Muscle layer of duodenum (tissue), 2 donors: Measurements from ENCODE around the gene RPS27.

Experiments used
- H3K27ac ChIP-seq: one replicate; pipeline ENCODE4 v1.7.0; 2013; ENCODE audit warnings: mild to moderate bottlenecking, low read length
- H3K27me3 ChIP-seq: one replicate; pipeline ENCODE4 v1.7.0; 2013; ENCODE audit warnings: low read depth, mild to moderate bottlenecking, control low read depth, low read length
- H3K36me3 ChIP-seq, 2 donors: one replicate each; pipeline ENCODE4 v1.7.0; 2013; ENCODE audit warnings: low read length in 2 of 2, control low read depth in 1 of 2, mild to moderate bottlenecking in 1 of 2; ENCODE audit not compliant: insufficient read depth in 2 of 2, control insufficient read depth in 1 of 2
- H3K4me1 ChIP-seq, 2 donors: one replicate each; pipeline ENCODE4 v1.7.0; 2013; ENCODE audit warnings: low read length in 2 of 2, mild to moderate bottlenecking in 2 of 2, control low read depth in 1 of 2, moderate library complexity in 1 of 2; ENCODE audit not compliant: insufficient read depth in 2 of 2, control insufficient read depth in 1 of 2
- H3K4me3 ChIP-seq, 2 donors: one replicate each; pipeline ENCODE4 v1.7.0; 2013; ENCODE audit warnings: low read length in 2 of 2, low read depth in 1 of 2, mild to moderate bottlenecking in 1 of 2
- H3K9me3 ChIP-seq, 2 donors: one replicate each; pipeline ENCODE4 v1.7.0; 2013; ENCODE audit warnings: low read length in 2 of 2, control low read depth in 1 of 2, mild to moderate bottlenecking in 1 of 2; ENCODE audit not compliant: control insufficient read depth in 1 of 2
- donor health status: healthy.

RPS27 gene

DNA sequence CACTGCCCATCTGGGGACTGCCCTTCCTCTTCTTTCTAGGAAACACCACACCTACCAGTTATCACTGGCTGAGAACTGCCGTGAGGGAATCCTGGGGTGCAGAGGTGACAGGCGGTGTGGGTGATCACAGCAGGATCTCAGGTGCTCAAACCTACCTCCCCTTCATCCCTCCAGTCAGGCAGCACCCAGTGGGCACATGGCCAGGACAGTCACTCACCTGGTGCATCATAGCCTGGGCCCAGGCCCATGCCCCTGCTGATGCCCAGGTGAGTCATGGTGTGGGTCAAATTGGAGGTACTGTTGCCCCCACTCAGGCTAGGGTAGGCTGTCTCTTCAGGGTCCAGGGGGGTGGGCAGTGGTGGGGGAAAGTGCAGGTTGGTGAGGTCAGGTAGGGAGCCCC lies 38.8 kb upstream of the RPS27 start:
- H3K27ac ChIP-seq: no peak overlapping the region
- H3K4me1 ChIP-seq: peaks cover 10 to 18% of the 10 kb centered on the region in 2 donors
- H3K27me3 ChIP-seq: no peaks in the 10 kb centered on the region
- H3K9me3 ChIP-seq: no peaks in the 10 kb centered on the region
- H3K36me3 ChIP-seq: peaks cover 48 to 56% of the 10 kb centered on the region in 2 donors
- H3K4me3 ChIP-seq: no peak overlapping the region

DNA sequence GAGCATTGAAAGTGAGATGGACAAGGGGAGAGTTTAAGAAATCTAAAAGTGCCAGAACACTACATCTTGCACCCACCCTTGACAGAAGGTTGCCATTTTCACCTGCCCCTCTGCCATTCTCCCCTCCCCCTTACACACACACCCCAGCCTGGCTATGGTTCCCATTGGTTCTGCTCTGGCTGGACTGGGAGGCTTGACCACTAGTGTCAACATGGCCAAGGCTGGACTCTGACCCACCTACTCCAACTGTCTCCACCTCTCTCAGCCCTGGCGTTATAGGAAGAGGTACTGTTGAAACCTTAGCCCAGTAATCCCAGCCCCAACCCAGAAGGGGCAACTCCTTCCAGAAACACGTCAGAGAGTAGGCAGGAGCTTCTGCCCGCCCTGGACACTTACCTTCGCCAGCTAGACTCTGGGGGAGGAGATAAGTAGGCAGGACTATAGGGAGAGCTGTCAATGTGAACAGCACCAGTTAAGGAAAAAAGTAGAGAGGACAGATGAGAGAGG lies 36.6 kb upstream of the RPS27 start:
- Histone ChIP-seq H3K36me3 (peaks cover 37 to 46% of the 10 kb centered on the region in 2 donors), H3K27ac (no peak overlapping the region), H3K4me1 (peaks cover 15 to 25% of the 10 kb centered on the region in 2 donors), H3K4me3 (no peak overlapping the region), H3K9me3 (no peaks in the 10 kb centered on the region), H3K27me3 (no peaks in the 10 kb centered on the region)

DNA sequence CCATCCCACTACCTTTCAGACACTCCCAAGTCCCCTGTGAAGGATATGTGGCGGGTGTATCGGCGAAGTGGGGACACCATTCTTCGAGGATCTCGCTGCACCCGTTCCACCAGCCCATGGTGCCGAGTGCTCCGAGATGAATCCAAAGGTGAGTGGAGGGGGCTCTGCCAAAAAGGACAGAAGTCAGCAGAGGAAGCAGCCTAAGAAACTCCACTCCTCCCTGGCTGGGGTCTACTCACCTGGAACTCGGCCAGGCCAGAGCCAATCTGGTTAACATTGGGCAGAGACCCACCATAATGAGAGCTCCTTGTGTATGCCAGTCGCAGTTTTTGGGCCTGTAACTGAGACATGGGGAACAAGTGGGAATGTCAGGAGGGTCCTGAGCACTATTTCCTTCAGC lies 35.7 kb upstream of the RPS27 start:
- no peaks in the 10 kb centered on the region for H3K9me3 ChIP-seq
- peaks cover 21 to 34% of the 10 kb centered on the region in 2 donors for H3K4me1 ChIP-seq
- H3K27ac ChIP-seq: no peak overlapping the region
- H3K4me3 ChIP-seq: no peak overlapping the region
- no peaks in the 10 kb centered on the region for H3K27me3 ChIP-seq
- peaks cover 33 to 41% of the 10 kb centered on the region in 2 donors for H3K36me3 ChIP-seq

DNA sequence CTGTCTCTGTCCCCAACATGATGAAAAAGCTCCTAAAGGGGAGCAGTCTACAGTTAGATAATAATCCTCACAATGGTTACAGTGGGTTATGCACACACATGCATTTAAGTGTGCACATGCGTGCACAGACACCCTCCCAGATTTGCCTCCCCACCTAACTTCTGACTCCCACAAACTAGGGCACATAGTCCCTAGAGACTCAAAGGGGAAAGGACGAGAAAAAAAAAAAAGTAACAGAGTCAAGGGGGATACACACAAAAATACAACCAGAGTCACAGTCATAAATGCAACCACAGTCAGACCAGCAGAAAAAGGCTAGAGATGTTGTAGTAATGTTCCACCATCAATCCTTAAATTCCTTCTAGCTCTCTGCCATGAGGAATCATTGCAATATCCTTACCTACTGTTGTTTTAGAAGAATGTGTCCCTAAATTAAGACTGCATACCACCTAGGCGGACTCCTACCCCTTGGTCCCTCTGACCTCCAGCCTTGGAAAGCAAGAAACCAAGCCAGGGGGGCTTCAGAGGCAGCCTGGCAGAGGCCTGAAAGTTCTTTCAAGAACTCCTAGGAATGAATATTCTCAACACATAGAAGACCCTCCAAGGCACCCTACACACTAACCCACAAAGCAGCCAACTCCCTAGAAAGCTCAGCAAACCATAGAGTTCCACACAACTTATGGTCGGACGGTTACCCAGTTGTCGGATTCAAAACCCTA lies 33.4 kb upstream of the RPS27 start:
- Histone ChIP-seq H3K27ac (peak overlapping the region; percentile 73), H3K4me1 (peaks cover 31 to 47% of the 10 kb centered on the region in 2 donors), H3K27me3 (no peaks in the 10 kb centered on the region), H3K4me3 (peak overlapping the region; percentile 80 to 91), H3K36me3 (peaks cover 20 to 21% of the 10 kb centered on the region in 2 donors), H3K9me3 (no peaks in the 10 kb centered on the region)

DNA sequence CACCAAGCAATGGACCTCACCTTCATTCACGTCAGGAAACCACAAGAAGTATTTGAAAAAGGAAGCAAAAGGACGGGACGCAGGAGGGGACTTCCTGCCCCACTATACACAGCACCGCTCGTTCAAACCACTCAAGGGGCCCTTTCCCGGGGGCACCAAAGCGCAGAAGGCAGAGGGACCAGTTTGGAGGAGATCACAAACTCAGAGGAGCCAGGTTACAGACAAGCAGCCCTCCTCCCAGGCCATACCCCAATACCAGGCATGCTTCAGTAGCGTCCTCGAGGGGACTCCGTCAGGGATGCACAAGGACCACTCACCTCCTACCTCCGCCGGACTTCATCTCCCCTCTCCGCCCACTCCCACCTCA lies 32.8 kb upstream of the RPS27 start:
- no peaks in the 10 kb centered on the region for H3K27me3 ChIP-seq
- H3K9me3 ChIP-seq: no peaks in the 10 kb centered on the region
- H3K36me3 ChIP-seq: peaks cover 14 to 15% of the 10 kb centered on the region in 2 donors
- peaks cover 32 to 52% of the 10 kb centered on the region in 2 donors for H3K4me1 ChIP-seq
- peak overlapping the region; percentile 73 for H3K27ac ChIP-seq
- H3K4me3 ChIP-seq: peak overlapping the region; percentile 80 to 91

DNA sequence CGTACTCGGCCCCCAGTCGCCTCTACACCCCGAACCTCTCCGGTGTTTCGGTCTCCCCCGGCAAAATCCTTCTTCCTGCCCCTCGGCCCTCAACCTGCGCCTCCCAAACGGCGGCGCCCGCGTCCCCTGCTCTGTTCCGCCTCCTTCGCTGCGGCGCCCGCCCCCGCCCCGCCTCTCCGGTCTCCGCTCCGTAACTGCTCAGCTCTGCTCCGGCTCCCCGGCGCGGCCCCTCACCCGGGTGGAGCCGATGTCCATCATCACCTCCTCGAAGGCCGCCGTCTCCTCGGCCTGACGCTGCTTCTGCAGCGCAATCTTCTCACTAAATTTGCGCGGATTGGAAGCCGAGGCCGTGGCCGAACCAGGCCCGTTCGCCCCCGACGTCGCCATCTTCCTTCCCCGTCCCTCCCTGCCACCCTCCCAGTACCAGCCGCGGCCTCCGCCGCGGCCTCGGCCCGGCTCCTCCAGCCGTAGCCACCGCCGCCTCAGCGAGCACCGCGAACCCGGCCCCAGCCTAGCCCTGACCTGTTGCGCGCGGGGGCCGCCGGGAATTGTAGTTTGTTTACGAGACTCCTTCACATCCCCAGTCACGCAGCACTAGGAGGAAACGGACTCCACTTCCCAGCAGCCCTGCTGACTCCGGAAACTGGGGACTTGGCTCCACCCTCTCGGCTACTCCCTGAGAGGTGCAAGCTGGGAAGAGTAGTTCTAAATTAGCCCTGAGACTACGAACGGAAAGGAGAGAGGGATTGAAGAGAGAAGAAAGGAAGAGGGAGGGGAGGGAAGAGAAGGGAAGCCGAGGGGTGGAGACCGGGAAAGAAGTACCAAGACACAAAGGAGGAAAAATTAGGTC lies 32.2 kb upstream of the RPS27 start, which contains the start of gene CRTC2:
Gene CRTC2, minus strand, starts transcription at position 502 of the 850 bp plus-strand sequence. Its CDS starts 115 bp downstream, at position 387.
- peak within 1 kb of the TSS; percentile 73 for H3K27ac ChIP-seq

DNA sequence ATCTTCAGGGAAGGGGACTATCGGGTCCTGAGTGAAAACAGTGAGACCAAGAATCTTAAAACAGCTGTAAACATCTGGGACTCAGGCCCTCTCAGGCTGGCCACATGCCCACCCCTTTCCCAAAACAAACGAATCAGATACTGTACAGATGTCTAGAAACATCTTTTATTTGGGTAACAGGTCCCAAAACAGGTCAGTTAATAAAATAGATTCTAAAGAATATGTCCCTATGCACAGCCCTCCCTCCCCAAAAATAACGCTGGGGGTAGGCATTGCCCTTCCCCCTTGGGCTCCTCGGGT lies 31.7 kb upstream of the RPS27 start:
- Histone ChIP-seq H3K4me1 (peaks cover 32 to 52% of the 10 kb centered on the region in 2 donors), H3K4me3 (peak overlapping the region; percentile 80 to 91), H3K36me3 (peaks cover 13 to 14% of the 10 kb centered on the region in 2 donors)

More for the DNA sequence above, 32.2 kb upstream of the RPS27 start, which contains the start of gene CRTC2:
- peak within 1 kb of the TSS; percentile 80 to 91 for H3K4me3 ChIP-seq
- H3K9me3 ChIP-seq: no peaks in the 10 kb centered on the region
- H3K27me3 ChIP-seq: no peaks in the 10 kb centered on the region
- peaks cover 32 to 52% of the 10 kb centered on the region in 2 donors for H3K4me1 ChIP-seq
- peaks cover 14% of the 10 kb centered on the region in 2 donors for H3K36me3 ChIP-seq

DNA sequence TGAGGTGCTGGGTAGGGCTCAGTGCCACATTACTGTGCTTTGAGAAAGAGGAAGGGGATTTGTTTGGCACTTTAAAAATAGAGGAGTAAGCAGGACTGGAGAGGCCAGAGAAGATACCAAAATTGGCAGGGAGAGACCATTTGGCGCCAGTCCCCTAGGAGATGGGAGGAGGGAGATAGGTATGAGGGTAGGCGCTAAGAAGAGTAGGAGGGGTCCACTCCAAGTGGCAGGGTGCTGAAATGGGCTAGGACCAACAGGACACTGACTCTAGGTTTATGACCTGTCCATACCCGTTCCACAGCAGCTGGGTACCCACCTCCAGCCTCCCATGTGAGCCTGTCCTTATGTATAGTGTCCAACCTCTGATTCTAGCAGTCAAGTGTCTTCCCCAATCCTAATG lies 31.1 kb upstream of the RPS27 start:
- peaks cover 10 to 14% of the 10 kb centered on the region in 2 donors for H3K36me3 ChIP-seq
- peak overlapping the region; percentile 73 for H3K27ac ChIP-seq
- H3K4me3 ChIP-seq: peak overlapping the region; percentile 2 to 91
- H3K4me1 ChIP-seq: peaks cover 35 to 55% of the 10 kb centered on the region in 2 donors
- no peaks in the 10 kb centered on the region for H3K9me3 ChIP-seq
- H3K27me3 ChIP-seq: no peaks in the 10 kb centered on the region

More for the DNA sequence above, 31.7 kb upstream of the RPS27 start:
- Histone ChIP-seq H3K27me3 (no peaks in the 10 kb centered on the region), H3K9me3 (no peaks in the 10 kb centered on the region), H3K27ac (peak overlapping the region; percentile 73)

DNA sequence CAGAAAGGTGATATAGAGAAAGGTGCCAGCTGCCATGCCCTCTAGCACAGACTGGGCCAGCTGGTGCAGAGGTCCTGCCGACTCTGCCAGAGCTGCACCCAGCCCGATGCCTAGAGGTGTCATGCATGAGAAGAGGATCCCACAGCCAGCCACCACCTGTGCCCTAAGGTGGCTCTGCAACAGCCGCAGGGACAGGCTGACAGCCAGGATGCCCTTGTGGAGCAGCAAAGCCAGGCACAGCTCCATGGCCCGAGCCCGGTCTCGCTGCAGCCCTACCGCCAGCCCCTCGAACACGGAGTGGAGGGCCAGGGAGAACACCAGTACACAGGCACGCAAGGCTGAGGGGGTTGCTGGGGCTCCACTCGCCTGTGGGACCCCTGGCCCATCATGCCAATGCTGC lies 30.4 kb upstream of the RPS27 start:
- Histone ChIP-seq H3K36me3 (peaks cover 9 to 10% of the 10 kb centered on the region in 2 donors), H3K4me1 (peaks cover 35 to 57% of the 10 kb centered on the region in 2 donors), H3K27ac (no peak overlapping the region), H3K27me3 (no peaks in the 10 kb centered on the region), H3K9me3 (no peaks in the 10 kb centered on the region), H3K4me3 (no peak overlapping the region)

DNA sequence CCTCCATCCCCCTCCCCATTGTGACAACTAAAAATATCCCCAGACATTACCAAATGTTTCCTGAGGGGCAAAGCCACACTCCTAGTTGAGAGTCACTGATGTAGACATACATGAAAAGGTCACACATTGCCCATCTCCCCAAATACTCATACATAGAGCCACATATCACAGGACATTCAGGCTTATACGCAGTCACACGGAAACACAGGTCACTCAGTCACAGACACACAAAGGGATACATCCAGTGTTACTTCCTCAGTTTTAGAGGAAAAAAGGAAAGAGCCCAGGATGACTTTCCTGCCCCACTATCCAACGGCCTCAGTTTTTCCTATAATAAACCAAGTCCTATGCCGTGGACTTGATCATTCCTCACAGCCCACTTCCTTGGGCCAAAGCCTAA lies 29.1 kb upstream of the RPS27 start:
- Histone ChIP-seq H3K27me3 (no peaks in the 10 kb centered on the region), H3K4me3 (peak overlapping the region; percentile 81 to 84), H3K36me3 (peaks cover 9 to 10% of the 10 kb centered on the region in 2 donors), H3K27ac (peak overlapping the region; percentile 72), H3K9me3 (no peaks in the 10 kb centered on the region), H3K4me1 (peaks cover 39 to 53% of the 10 kb centered on the region in 2 donors)
